Right lung (tissue), 5 donors: ENCODE measurements around the gene HERC3. TPM values are rescaled to one million over a fixed set of nuclear protein-coding genes. Genes with fewer than 3 reads are reported as not detected.
"Not testable (repeated sequence)": the region's sequence is repeated elsewhere in the genome, so short reads cannot be mapped to it uniquely, and the experiment has no call there.

Source experiments
- DNase-seq, 2 donors: peaks; one replicate each; pipeline ENCODE4 v3.0.0-alpha.2; 2013
- polyA plus RNA-seq, 5 donors: library from polyadenylated mRNA; unstranded; fragments of 120-200 nt; gene quantifications; one replicate each; pipeline versions ENCODE4 v1.2.1 to v1.2.3, GENCODE V29; 2013; ENCODE audit warnings: inconsistent platforms in 1 of 5, low replicate concordance in 1 of 5; ENCODE audit not compliant: insufficient read length in 5 of 5, insufficient read depth in 1 of 5

The HERC3 gene
- polyA plus RNA-seq, 5 donors: 13.9 to 22.7 (median 19.1) TPM

DNA sequence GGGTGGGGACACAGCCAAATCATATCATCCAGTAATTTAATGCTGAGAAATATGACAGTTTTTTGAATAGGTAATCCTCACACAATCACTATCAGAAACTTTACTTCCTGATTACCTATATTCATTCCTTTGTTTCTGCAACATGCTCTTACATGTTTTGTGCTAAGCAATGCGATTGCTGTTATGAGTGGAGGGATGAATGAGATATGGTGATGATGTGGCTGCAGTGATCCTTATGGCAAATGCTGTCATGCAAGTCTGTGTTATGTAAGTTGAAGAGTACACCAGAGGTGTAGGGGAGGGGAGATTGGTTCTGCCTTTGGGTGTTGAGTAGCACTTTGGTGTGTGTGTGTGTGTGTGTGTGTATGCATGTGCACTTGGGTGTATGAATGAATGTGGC, 14.6 kb downstream of the HERC3 start:
- DNase-seq: no peak

DNA sequence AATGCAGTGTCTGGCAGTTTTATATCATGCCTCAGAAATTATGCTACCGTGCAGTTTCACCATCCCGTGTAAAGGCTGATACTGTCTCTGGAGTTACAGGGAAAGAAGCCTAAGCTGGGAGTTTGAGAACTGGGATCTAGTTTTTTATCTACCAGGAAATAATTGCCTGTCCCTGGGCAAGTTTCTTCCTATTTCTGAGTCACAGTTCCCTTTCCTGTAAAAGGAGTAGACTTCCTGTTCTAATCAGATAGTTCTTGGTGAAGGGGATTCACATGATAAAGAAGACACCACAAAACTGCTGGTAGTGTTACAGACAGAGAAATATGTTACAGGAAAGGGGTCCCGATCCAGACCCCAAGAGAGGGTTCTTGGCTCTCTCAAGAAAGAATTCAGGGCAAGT, 17.1 kb downstream of the HERC3 start:
- no peak for DNase-seq

DNA sequence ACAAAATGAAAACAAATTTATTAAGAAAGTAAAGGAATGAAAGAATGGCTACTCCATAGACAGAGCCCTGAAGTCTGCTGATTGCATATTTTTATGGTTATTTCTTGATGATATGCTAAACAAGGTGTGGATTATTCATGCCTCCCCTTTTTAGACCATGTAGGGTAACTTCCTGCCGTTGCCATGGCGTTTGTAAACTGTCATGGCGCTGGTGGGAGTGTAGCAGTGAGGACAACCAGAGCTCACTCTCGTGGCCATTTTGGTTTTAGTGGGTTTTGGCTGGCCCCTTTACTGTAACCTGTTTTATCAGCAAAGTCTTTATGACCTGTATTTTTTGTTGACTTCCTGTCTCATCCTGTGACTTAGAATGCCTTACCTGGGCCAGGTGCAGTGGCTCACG, 17.5 kb downstream of the HERC3 start:
- DNase-seq: not testable (repeated sequence)

DNA sequence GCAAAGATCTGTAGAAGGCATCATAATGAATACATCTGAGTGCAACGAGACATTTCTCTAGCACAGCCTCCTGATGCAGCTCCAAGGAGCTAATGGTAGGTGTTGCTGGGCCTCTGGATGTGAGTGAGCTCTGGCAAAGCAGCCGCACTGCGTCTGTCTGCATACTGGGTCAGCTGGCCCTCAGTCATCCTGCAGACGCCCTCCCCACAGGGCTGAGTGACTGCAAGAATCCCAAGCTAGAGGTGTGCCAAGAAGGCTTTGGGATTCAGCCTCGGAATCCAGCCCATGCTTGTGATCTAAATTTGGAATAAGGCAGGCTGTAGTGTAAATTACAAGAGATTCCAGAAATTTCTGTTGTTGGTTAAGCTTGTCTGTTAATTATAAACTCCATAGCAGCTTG, 18.5 kb downstream of the HERC3 start:
- no peak for DNase-seq

DNA sequence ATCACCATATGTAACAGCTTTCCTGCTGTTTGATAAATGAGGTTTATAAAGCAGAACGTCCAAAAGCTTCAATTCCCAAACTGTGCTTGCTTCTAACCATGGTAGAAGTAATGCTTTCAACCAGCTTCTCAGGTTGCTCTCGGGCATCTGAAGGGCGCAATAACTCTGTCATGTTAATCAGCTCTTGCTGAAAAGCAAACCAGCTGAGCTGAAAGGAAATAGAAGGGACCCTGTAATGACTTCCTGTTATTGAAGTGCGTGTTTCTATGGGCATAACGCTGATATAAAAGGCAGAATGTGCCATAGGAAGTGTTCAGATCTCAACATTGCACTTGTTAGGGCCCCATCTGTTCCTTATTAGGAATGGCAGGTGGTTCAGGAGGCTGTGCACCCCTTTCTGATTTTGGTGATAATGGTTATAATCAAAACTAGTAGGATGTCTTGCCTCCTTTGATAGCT, 21.2 kb downstream of the HERC3 start:
- peak; percentile 21 to 25 for DNase-seq

DNA sequence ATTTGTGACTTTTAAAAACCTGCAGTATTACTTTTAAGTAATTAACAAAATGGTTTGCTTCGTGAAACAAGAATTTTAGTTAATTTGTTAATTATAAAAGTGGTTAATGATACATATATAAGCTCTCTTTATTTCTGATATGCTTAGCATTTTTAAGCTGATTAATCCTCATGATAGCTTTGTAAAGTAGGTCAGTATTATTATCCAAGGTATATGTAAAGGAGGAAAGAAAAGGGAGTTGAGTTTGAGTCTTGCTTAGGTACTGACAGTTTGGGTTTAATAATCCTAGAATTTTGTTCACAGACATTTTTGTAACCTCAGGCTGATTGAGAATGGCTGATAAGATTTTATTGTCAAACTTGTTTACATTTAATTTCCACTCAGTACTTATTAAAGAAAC, 21.8 kb downstream of the HERC3 start:
- DNase-seq: no peak

DNA sequence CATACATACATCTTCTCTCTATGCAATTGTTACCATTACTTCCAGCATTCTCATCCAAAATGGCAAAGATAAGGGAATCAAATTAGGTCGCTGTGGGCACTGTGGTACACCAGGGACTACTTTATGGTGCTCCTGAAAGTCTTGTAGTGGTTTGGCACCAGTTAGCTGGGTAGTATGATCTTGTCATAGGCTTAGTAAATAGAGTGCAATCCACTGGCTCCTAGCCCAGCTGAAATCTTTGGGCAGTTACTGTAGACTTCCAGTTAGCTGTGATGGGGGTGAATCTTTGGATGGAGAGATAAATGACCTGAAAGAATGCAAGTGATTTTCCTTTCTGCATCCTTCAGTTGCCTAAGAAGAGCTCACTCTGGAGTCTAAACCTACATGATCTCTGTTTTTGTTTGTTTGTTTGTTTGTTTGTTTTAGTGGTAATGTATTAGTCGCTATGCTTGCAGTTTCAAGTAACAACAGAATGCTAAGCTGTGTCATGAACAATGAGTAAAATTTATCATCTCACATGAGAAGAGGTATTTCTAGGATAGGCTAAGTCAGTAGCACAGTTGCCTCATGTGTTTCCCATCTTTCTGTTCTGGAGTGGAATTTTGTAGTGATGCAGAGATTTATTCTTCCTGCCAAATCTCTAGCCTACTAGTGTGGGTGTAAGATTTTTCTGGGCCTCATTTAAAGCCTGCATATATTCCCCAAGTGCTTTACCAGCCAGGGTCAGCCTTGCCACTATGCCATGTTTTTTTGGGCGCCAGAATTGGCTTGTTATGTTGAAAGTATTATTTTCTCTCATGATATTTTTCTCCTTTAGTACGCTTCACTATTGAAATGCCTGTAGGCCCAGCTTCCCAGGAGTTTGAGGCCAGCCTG, 24.2 kb downstream of the HERC3 start:
- no peak for DNase-seq

DNA sequence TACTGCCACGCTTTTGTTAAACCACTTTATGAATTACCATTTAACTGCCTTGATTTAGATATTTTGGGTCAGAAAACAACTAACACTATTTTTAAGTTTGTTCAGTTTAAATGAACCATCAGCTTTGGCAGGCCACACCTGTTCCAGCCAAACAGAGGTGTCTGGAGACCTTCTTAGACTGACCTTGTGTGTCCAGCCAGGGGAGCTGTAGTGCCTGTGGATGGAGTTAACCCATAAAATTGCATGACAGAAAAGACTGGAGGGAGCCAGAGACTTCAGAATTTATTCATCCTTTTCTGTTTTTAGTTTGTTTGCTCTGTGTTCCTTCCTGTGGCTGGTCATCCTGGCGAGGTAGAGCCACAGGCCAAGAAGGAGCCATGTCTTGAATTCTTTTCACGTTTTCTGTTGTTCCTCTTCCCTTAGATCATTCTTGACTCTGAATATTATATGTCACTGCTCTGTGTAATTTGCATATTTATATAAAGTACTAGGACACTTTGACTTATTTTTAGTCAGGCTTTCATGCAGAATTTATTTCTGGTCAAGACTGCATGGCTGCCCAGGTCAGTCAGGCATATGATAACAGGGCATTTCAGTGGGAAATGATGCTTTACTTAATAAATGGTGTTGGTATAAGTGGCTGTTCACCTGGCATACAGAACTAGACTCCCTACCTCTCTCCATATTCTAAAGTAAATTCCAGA, 26.7 kb downstream of the HERC3 start:
- DNase-seq: no peak

DNA sequence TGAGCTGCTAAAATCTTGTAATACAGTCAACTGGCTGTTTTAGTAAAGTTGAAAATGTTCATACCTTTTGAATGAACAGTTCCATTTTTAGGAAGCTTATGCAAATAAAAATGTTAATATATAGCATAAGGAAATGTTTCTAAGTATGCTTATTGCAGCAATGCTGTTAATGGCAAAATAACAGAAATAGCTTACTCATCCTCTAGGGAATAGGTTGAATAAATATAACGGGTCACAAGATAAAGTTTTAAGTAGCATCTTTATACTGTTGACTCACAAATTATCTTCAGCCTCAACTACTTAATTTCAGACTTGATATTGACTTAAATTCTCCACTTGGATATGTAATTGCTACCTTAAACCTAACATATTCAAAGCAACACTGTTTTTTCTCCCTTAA, 27.7 kb downstream of the HERC3 start:
- DNase-seq: no peak

DNA sequence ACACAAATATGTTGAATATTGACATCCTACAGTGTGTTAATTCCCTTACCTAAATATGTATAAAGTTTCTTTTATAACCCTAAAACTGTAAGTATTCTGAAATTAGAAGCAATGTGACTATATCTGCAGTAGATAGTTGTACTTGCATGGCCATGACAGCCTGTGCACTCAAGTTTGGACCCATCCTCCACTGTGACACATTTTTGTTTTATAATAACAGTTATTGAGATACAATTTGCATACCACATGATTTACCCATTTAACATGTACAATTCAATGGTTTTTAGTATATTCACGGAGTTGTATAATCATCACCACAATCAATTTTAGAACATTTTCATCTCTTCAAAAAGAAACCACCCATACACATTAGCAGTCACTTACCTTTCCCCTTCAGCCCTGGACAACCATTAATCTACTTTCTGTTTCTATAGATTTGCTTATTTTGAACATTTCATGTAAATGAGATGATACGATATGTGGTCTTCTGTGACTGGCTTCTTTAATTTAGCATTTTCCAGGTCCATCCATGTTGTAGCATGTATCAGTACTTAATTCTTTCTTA, 29.6 kb downstream of the HERC3 start:
- DNase-seq: no peak

DNA sequence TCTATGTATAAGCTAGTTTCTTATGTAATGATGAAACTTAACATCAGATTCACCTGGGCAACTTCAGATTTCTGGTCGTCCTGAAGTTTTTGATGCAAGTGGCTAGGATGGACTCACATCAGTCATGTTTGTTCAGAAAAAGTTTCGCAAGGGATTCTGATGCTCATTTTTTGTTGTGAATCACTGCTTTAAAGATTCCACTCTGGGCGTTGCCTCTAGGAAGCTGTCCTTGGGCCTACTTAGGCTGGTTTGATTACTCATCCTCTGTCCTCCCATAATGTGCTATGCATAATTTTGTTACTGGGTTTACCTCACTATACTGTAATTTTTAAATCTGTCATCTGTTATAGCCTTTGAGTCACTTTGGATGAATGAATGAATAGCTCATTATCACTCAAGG, 30.8 kb downstream of the HERC3 start:
- DNase-seq: no peak

DNA sequence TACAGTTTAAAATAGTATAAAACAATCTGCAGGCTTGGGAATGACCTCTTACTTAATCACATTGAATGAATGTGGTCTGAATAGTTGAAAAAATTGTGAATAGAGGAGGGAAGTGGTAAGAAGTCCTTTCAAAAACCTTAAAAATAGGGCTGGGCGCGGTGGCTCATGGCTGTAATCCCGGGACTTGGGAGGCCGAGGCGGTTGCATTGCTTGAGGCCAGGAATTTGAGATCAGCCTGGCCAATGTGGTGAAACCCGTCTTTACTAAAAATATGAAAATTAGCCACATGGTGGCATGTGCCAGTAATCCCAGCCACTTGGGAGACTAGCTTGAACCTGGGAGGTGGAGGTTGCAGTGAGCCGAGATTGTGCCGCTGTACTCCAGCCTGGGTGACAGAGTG, 36.5 kb downstream of the HERC3 start:
- DNase-seq: no peak

DNA sequence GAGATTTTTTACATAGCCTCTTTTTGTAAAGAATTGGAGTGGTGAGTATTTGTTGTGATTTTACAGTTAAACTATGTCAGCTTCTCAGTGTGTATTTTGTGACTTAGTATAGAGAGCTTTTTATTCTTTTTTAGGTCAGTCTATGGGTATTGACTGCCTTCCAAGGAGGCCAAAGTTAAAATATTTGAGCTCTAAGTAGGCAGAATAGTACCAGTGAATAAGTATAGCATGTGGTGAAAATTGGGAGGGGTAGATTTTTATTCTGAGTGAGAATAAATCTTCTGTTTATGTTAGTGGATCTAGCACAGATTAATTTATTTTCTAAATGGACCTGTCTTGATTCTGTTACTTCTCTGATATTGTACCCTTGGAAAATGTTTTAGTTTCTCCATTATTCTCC, 37.5 kb downstream of the HERC3 start:
- DNase-seq: no peak

DNA sequence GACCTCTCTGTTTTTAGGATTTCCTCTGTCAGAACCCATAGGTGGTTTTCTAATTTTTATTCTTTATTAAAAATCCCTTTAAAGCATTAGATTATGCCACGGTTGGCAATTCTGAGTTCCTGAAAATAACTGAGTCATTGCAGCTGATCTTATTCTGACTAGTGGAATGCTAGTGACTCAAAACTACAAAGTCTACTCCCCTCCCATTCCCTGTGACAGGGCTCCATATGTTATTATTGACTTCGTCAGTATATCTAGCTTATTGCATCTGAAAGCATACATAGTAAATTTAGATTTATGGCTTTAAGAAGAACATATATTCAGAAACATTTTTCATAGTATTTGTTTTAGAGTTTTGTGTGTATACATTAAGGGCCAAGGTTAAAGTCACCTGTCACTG, 38.5 kb downstream of the HERC3 start:
- DNase-seq: no peak

DNA sequence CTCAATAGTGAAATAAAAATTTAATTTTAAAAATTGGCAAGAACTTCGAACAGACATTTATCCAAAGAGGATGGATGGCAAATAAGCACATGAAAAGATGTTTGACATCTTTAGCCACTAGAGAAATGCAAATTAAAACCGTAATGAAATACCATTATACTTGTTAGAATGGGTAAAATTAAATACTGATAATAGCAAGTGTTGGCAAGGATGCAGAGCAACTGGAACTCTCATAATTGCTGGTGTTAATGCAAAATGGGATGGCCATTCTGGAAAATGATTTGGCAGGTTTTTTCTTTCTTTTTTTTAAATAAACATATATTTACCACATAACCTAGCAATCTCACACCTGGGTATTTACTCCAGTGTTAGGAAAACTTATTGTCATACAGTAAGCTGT, 51.7 kb downstream of the HERC3 start:
- DNase-seq: no peak

DNA sequence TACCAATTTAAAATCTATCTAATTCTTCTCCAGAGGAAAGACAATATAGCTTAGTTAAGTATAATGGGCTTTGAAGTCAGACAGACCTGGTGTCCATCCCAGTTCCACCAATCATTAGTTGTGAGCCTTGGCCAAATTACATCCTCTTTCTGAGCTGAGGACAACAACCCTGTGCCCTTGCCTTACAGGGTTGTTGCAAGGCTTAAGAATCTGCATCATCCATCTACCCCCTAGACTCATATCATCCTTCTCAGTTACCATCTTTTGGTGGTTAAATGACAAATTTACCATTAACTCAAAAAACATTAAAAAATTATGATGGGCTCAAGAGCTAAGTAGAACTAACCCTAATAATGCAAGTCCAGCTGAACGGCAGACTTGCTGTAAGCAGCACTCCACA, 53.7 kb downstream of the HERC3 start:
- no peak for DNase-seq

DNA sequence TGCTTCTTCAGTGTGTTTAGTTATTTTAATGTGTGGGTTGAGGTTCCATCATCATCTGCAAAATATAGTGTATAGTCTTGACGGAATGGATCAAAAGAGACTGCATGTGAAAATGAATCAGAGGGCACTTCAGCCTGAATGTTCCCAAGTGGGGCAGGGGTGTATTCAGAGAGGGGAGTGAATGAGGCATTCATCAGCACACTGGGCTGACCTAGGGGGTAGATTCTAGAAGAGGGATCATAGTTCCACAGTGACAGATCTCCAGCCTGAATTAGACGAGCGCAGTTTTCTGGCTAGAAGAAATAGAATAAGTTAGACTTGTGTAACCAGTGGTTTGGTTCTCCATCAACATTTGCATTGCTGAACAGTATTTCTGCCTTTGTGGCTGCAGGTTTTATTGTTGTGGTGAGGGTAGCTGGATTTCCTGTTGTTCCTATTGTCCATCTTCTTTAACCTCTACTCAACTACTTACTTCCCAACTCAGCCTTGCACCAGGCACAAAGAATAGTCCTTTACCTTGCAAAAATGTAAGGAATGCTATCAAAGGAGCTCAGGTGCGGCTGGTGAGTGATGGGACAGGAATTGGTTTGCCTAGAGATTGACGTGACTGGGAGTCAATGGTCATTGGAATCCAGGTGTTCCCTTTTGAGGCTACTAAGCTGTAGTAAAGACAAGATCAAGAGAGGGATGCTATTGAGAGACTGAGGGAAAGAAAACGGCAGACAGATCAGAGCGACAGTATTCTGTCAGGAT, 54.4 kb downstream of the HERC3 start:
- no peak for DNase-seq

DNA sequence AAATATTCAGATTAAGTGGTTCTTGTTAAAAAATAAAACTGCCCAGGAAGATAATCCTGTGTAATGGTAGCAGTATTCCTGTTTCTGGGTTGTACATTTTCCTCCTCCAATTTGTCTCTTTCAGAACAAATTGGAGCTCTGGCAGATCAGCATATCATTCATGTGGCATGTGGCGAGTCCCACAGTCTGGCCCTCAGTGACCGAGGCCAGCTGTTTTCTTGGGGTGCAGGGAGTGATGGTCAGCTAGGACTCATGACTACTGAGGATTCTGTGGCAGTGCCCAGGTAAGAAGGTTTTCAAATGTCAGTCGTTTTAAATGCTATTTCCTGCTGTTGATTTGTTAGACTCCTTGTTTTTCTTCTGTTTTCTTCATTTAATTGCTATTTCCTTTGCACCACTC, 57.4 kb downstream of the HERC3 start:
- DNase-seq: no peak

DNA sequence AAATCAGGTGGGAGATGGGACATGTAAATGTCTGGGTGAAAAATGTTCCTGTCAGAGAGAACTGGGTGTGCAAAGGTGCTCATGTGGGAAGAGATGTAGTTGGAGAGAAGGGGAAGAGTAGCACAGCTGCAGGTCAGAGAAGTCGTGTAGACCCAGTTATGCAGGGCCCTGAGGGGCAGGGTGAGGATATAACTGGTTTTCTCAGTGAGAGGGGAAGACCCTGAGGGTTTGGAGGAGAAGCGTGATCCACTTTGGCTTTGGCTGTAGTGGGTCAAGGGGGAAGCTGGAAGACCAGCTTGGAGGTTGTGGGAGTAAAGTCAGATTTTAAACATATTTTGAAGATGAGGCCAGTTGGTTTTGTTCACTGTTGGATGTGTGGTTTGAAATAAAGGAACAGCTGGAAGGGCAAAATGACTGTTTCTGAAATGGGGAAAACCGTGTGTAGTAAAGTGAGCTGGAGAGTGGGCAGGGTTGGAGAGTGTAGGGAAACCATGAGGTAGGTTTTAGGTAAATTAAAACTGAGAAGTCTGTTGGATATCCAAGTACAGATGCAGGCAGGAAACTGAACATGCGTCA, 61.2 kb downstream of the HERC3 start:
- DNase-seq: no peak

DNA sequence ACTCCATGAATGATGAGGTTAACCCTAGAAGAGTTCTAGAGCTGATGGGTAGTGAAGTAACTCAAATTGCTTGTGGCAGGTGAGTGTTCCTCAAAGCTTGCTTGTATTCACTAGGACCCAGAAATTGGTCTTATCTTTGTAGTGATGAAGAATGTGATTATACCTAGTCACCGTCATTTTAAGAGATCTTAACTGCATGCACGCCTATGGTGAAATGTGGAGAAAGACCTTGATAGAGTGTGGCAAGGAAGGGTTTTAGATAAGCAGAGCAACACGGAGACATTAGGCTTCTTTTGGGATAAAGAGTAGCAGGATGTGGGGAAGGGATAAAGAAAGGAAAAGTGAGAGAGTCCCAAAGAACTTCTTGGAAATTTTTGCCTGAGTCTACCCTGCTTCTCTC, 62.9 kb downstream of the HERC3 start:
- DNase-seq: no peak

DNA sequence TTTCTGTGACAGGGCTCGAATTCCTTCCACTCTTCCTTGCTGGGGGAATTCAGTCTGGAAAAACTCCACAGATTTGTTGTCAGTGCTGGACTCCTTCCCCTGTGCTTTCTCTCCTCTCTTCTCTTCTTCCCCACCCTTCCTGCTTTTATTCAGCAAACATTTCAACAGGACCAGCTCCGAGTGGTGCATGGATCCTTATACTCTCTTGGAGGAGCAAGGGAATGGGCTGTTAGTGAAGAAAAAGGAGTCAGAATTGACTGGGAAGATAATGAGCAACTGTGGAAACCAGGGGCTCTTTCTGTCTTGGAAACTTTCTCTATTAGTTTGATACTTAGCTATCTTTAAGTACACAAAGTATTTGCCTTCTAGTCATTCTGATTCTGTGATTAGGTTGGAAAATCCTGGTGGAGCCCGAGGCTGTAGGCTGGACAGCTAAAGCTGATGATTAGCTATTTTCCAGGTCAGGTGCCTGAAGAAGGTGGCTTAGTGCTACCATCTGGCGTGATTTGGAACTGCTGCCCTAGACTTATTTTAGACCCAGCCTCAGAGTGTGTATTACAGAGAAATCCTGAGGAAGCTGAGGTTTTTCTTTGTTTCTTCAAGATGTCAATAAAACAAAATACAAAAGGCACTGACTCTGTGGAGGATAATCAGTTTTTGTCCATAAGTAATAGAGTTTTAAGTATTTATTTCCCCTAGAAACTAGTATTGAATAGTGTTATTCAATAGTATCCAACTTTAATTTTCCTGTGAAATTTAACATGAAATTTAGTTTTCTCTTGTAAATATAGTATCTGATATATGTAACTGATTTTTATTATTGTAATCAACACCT, 67.0 kb downstream of the HERC3 start:
- peak; percentile 13 to 23 for DNase-seq
